Ascending aorta (tissue), 2 donors: Measurements from ENCODE around the gene SGSH. TPM values are rescaled to one million over a fixed set of nuclear protein-coding genes. Genes with fewer than 3 reads are reported as not detected.

Experiments used
- DNase-seq, 2 donors: peaks; one replicate each; pipeline ENCODE4 v3.0.0-alpha.2; 2019; ENCODE audit warnings: low spot score in 2 of 2
- H3K27ac ChIP-seq, 2 donors: fragments of 200-600 bp; sonication (generic); one replicate each; pipeline ENCODE4 v1.5.1; 2016 to 2017; ENCODE audit warnings: mild to moderate bottlenecking in 1 of 2
- H3K27me3 ChIP-seq: fragments of 200-600 bp; sonication (generic); one replicate; pipeline ENCODE4 v1.5.1; 2017
- H3K36me3 ChIP-seq, 2 donors: fragments of 200-600 bp; sonication (generic); one replicate each; pipeline ENCODE4 v1.5.1; 2016
- H3K4me1 ChIP-seq, 2 donors: fragments of 200-600 bp; sonication (generic); one replicate each; pipeline ENCODE4 v1.5.1; 2016 to 2017; ENCODE audit warnings: mild to moderate bottlenecking in 1 of 2
- H3K4me3 ChIP-seq, 2 donors: fragments of 200-600 bp; sonication (generic); one replicate each; pipeline ENCODE4 v1.5.1; 2016 to 2017; ENCODE audit warnings: mild to moderate bottlenecking in 1 of 2
- H3K9me3 ChIP-seq, 2 donors: fragments of 200-600 bp; sonication (generic); one replicate each; pipeline ENCODE4 v1.5.1; 2016
- intact Hi-C: fragments of 100-400 bp; cut with DNase I; formaldehyde crosslinking; loops from one replicate; pipeline ENCODE4 v1.15.1; 2023
- total RNA-seq: library from RNA; depleted of rRNA; stranded (reverse); fragments of >200 nt; gene quantifications from one replicate; pipeline ENCODE4 v1.1.0, GENCODE V29; 2016
- TF ChIP-seq, protein P1 (sequence below), 3 experiments: fragments of 200-600 bp in 2 of 3; fragments of 450-650 bp in 1 of 3; sonication (generic) in 2 of 3; IDR thresholded peaks; one replicate each; pipeline ENCODE4 v1.5.1; 2016 to 2019; ENCODE audit warnings: antibody characterized with exemption in 3 of 3, mild to moderate bottlenecking in 1 of 3, moderate library complexity in 1 of 3

Gene SGSH
- total RNA-seq, 1 donor from 2014 or later = 50.9 TPM

DNA sequence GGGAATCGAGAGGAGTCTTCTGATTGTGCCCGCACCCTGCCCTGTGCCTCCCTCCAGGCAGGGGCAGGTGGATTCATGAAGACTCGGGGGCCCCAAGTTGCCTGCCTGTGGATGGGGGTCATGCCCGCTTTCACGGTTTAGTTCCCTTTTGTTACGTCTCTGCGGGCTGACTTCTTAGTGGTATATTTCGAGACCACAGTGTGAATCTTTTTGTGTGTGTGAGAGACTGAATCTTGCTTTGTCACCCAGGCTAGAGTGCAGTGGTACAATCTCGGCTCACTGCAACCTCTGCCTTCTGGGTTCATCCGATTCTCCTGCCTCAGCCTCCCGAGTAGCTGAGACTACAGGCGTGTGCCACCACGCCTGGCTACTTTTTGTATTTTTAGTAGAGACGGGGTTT, 22.4 kb upstream of the SGSH start:
- no peak for DNase-seq

DNA sequence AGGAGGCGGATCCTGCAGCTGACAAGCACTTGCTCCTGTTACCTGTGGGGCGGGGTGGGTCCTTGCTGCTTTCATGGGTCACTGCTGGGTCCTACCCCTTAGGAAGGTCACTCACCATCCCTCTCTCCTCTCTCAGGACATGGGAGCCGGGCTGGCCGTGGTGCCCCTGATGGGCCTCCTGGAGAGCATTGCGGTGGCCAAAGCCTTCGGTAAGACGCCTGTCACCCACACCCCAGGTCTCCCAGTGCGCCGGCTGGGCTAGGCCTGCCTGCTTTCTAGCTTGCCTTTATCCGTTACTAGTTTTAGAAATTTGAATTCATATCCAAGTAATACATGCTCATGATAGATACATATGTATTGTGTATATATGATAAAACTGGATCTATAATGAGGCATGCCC, 17.3 kb upstream of the SGSH start:
- Histone ChIP-seq H3K27ac (no peak overlapping the region), H3K27me3 (no peaks in the 10 kb centered on the region), H3K4me3 (no peak overlapping the region), H3K36me3 (peaks cover 63 to 85% of the 10 kb centered on the region in 2 donors), H3K9me3 (peaks cover 9 to 19% of the 10 kb centered on the region in 2 donors), H3K4me1 (no peaks in the 10 kb centered on the region)
- intact Hi-C loops = no loop called here
- TF ChIP-seq, protein P1, sequence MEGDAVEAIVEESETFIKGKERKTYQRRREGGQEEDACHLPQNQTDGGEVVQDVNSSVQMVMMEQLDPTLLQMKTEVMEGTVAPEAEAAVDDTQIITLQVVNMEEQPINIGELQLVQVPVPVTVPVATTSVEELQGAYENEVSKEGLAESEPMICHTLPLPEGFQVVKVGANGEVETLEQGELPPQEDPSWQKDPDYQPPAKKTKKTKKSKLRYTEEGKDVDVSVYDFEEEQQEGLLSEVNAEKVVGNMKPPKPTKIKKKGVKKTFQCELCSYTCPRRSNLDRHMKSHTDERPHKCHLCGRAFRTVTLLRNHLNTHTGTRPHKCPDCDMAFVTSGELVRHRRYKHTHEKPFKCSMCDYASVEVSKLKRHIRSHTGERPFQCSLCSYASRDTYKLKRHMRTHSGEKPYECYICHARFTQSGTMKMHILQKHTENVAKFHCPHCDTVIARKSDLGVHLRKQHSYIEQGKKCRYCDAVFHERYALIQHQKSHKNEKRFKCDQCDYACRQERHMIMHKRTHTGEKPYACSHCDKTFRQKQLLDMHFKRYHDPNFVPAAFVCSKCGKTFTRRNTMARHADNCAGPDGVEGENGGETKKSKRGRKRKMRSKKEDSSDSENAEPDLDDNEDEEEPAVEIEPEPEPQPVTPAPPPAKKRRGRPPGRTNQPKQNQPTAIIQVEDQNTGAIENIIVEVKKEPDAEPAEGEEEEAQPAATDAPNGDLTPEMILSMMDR (IDR thresholded peaks at IDR 0.05) = no peak
- DNase-seq = no peak

More for the DNA sequence above, 22.4 kb upstream of the SGSH start:
- Histone ChIP-seq H3K4me1 (no peaks in the 10 kb centered on the region), H3K4me3 (no peak overlapping the region), H3K27me3 (no peaks in the 10 kb centered on the region), H3K9me3 (no peaks in the 10 kb centered on the region), H3K27ac (no peak overlapping the region), H3K36me3 (peaks cover 52 to 70% of the 10 kb centered on the region in 2 donors)
- intact Hi-C loops = no loop called here
- TF ChIP-seq, protein P1 (IDR thresholded peaks at IDR 0.05) = no peak

DNA sequence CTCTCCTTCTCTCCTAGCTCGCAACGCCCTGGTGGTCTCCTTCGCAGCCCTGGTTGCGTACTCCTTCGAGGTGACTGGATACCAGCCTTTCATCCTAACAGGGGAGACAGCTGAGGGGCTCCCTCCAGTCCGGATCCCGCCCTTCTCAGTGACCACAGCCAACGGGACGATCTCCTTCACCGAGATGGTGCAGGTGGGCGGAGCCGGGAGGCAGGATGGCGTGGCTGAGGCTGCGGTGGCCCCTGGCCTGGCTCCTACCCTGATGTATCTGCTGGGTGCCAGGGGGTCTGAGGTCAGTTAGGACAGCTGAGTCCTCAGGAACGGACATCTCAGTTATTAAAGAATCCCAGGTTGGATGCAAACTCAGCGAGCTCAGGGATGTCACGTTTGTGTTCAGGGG, 16.8 kb upstream of the SGSH start:
- TF ChIP-seq, protein P1 (IDR thresholded peaks at IDR 0.05) = no peak
- no peak for DNase-seq
- H3K27ac ChIP-seq = no peak overlapping the region
- intact Hi-C loops = no loop called here
- peaks cover 13 to 23% of the 10 kb centered on the region in 2 donors for H3K9me3 ChIP-seq
- H3K27me3 ChIP-seq = no peaks in the 10 kb centered on the region
- no peak overlapping the region for H3K4me3 ChIP-seq
- peaks cover 63 to 85% of the 10 kb centered on the region in 2 donors for H3K36me3 ChIP-seq
- H3K4me1 ChIP-seq = no peaks in the 10 kb centered on the region

DNA sequence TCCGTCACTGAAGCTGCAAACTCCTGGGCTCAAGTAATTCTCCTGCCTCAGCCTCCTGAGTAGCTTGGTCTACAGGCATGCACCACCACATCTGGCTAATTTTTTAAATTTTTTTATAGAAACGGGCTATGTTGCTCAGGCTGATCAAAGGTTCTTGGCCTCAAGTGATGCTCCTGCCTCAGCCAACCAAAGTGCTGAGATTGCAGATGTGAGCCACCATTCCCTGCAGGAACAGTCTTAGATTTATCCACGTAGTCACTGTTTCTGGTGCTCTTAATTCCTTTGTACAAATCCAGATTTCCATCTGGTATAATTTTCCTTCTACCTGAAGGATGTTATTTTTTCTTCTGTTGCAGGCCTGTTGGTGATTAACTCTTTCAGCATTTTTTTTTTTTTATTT, 13.1 kb upstream of the SGSH start:
- Histone ChIP-seq H3K9me3 (peaks cover 17 to 26% of the 10 kb centered on the region in 2 donors), H3K36me3 (peaks cover 53 to 92% of the 10 kb centered on the region in 2 donors), H3K4me3 (no peak overlapping the region), H3K27me3 (no peaks in the 10 kb centered on the region), H3K4me1 (no peaks in the 10 kb centered on the region), H3K27ac (no peak overlapping the region)
- no peak for DNase-seq
- intact Hi-C loops = no loop called here
- TF ChIP-seq, protein P1 (IDR thresholded peaks at IDR 0.05) = no peak

DNA sequence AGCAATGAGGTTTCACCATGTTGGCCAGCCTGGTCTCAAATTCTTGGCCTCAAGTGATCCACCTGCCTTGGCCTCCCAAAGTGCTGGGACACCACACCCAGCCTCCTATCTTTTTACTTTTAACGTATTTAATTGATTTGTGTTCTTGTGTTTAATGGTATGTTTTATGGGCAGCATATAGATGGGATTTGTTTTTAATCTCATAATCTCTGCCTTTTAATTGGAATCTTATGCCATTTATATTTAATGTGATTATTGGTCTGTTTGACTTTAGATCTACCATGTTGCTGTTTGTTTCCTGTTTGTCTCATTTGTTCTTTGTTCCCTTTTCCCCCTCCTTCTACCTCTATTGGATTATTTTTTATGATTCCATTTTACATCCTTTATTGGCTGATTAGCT, 12.3 kb upstream of the SGSH start:
- no peaks in the 10 kb centered on the region for H3K4me1 ChIP-seq
- no peak overlapping the region for H3K4me3 ChIP-seq
- intact Hi-C loops = no loop called here
- no peak overlapping the region for H3K27ac ChIP-seq
- peaks cover 17 to 26% of the 10 kb centered on the region in 2 donors for H3K9me3 ChIP-seq
- no peak for DNase-seq
- H3K36me3 ChIP-seq = peaks cover 47 to 91% of the 10 kb centered on the region in 2 donors
- TF ChIP-seq, protein P1 (IDR thresholded peaks at IDR 0.05) = no peak
- H3K27me3 ChIP-seq = no peaks in the 10 kb centered on the region

DNA sequence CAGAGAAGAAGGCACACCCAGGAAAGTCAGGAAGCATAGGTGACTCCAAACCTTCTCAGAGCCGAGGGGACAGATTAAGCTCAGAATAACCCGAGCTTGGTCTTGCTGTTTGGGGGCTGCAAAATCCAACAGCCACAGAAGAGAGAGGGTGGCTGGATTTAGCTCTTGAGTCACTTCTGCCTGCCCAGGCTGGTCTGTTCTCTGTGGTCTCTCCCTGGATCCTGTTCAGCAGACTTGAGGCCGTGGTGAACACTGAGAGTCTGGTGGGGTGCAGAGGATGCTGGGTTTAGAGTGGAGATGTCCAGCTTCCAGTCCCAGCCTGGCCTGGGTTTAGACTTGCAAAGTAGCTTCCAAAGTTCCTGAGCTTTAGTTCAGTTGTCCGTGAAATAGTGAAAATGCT, 8.9 kb upstream of the SGSH start:
- TF ChIP-seq, protein P1 (IDR thresholded peaks at IDR 0.05) = no peak
- DNase-seq = no peak
- Histone ChIP-seq H3K4me3 (no peak overlapping the region), H3K27ac (no peak overlapping the region), H3K36me3 (peaks cover 30 to 64% of the 10 kb centered on the region in 2 donors), H3K27me3 (no peaks in the 10 kb centered on the region), H3K4me1 (no peaks in the 10 kb centered on the region), H3K9me3 (peaks cover 17 to 24% of the 10 kb centered on the region in 2 donors)
- intact Hi-C loops = no loop called here
